Heart right ventricle (tissue), 16 donors: Measurements from ENCODE around the gene SLU7. TPM values are rescaled to one million over a fixed set of nuclear protein-coding genes. Genes with fewer than 3 reads are reported as not detected.

Experiments
- ATAC-seq, 8 donors: fragments of 200-7000 bp; cut with Tn5 transposase; one replicate each; pipeline ENCODE4 v1.9.1; 2020; ENCODE audit warnings: mild to moderate bottlenecking in 8 of 8, moderate library complexity in 8 of 8, moderate number of reproducible peaks in 1 of 8
- DNase-seq, 2 donors: peaks; one replicate each; pipeline ENCODE4 v3.0.0-alpha.2; 2020
- H3K27ac ChIP-seq, 10 donors: fragments of 200-600 bp; sonication (generic) in 2 of 10; one replicate each; pipeline versions ENCODE4 v1.5.0 to v1.8.0; 2020 to 2022; ENCODE audit warnings: mild to moderate bottlenecking in 3 of 10
- H3K27me3 ChIP-seq, 7 donors: fragments of 200-600 bp; one replicate each; pipeline ENCODE4 v1.8.0; 2021 to 2022; ENCODE audit warnings: mild to moderate bottlenecking in 2 of 7
- H3K36me3 ChIP-seq, 9 donors: fragments of 200-600 bp; sonication (generic) in 1 of 9; one replicate each; pipeline versions ENCODE4 v1.5.0 to v1.8.0; 2020 to 2022; ENCODE audit warnings: mild to moderate bottlenecking in 2 of 9
- H3K4me1 ChIP-seq, 9 donors: fragments of 200-600 bp; sonication (generic) in 1 of 9; one replicate each; pipeline versions ENCODE4 v1.5.0 to v1.8.0; 2020 to 2022; ENCODE audit warnings: mild to moderate bottlenecking in 4 of 9
- H3K4me3 ChIP-seq, 10 donors: fragments of 200-600 bp; sonication (generic) in 2 of 10; one replicate each; pipeline versions ENCODE4 v1.5.0 to v1.8.0; 2020 to 2022; ENCODE audit warnings: mild to moderate bottlenecking in 7 of 10, moderate library complexity in 2 of 10
- H3K9me3 ChIP-seq, 11 donors: fragments of 200-600 bp in 10 of 11; sonication (generic) in 2 of 11; one replicate each; pipeline versions ENCODE4 v1.5.0 to v1.8.0; 2013 to 2022; ENCODE audit warnings: mild to moderate bottlenecking in 2 of 11, control low read depth in 1 of 11, moderate library complexity in 1 of 11
- WGBS, 2 donors: extraction: QIAGEN DNeasy Blood & Tissue Kit; methylation state at CpG; one replicate each; pipeline ENCODE4 v1.1.7; 2013; ENCODE audit warnings: inconsistent platforms in 1 of 2; 5-methylcytosine and 5-hydroxymethylcytosine counted together
- intact Hi-C, 10 donors: fragments of 100-400 bp; cut with DNase I; formaldehyde crosslinking; loops; one replicate each; pipeline versions ENCODE4 v1.11.1 to v1.14.2; 2022
- polyA plus RNA-seq, 2 donors: library from polyadenylated mRNA; stranded (reverse); fragments of 200-250 nt; gene quantifications; one replicate each; pipeline ENCODE4 v1.2.3, GENCODE V29; 2013
- total RNA-seq, 10 donors: library from RNA; stranded (reverse); fragmentation: NEBNext Ultra II Directional in 3 of 10; extraction: Animal tissue kit (Norgen Biotek cat#: 25700) in 3 of 10; gene quantifications; one replicate each; pipeline versions ENCODE4 v1.2.1 to v1.2.4, GENCODE V29; 2021 to 2023
- TF ChIP-seq, protein P1 (sequence below), 9 donors: fragments of 200-600 bp; sonication (generic) in 2 of 9; IDR thresholded peaks; one replicate each; pipeline versions ENCODE4 v1.5.0 to v1.8.0; 2021 to 2022; ENCODE audit warnings: antibody characterized with exemption in 9 of 9, mild to moderate bottlenecking in 5 of 9, moderate library complexity in 1 of 9
- donor health status: Arrhythmogenic right ventricular cardiomyopathy.
- donor health status: ischemic (EF 13 %, LVEDD 7.1; RV severe dilation, severe dysfunction).
- donor health status: healthy with polysubstance abuse.
- donor health status: DM: no; HTN: yes; CAD: no.
- donor health status: DM: no; HTN: no; CAD: no.
- donor health status: ischemic (EF 25% LVEDD 6.9; RV normal size, moderate dysfunction).
- donor health status: ischemic (EF 25% LVEDD 5.7; RV mildly dilated, moderate dysfunction).
- donor health status: healthy.
- donor health status: DM: yes; HTN: yes; CAD: no.
- donor health status: Ischemic cardiomyopathy.
- donor health status: ischemic (EF 35%, LVEDD 5.7; RV mildly dilated, moderate dysfunction).
- donor health status: nonischemic (EF 11% LVEDD 7.7; RV severe dilation, severe dysfunction).
- donor health status: DM: yes; HTN: yes; CAD: no.
- donor health status: PGD.
- donor health status: ischemic (EF 29% LVEDD 5.4; RV normal size, mild dysfunction).
- donor health status: nonischemic (EF 23%, LVEDD 6.1; RV moderate dilation, normal function).

SLU7 gene
- total and polyA plus RNA-seq, 12 donors, result 19.2 to 62.4 (median 40.6) TPM

DNA sequence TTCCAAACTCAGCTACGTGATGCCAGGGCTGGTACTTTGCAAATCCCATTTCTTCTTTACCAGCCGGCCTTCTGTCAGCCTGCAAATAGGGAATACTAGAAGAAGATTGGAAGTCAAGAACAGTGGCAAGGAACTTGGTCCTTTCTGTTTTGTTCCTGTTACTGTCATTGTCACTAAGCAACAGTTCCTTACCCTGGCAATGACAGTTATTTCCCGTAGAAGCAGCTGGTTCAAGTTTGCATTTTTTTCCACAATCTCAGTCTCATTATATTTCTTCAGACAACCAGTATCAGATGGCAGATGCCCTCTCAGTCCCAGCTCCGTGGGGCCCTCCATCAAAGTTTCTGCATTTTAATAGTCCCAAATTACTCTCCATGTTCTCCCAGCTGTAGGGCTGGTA is 39.4 kb downstream of the SLU7 start:
- peaks cover 0 to 10% (median 0%) of the 10 kb centered on the region in 7 donors for H3K27me3 ChIP-seq
- intact Hi-C loops, result no loop called here
- no peak overlapping the region for H3K27ac ChIP-seq
- H3K9me3 ChIP-seq, result no peaks in the 10 kb centered on the region
- 43 to 54% methylated on average over 4 of the region's 4 CpGs for WGBS, 2 donors
- H3K36me3 ChIP-seq, result no peaks in the 10 kb centered on the region
- DNase-seq, result no peak
- H3K4me1 ChIP-seq, result peaks cover 0 to 5% (median 0%) of the 10 kb centered on the region in 9 donors
- ATAC-seq, result peak in 7 of 8 donors; percentile 23 to 52 (median 30)
- TF ChIP-seq, protein P1, sequence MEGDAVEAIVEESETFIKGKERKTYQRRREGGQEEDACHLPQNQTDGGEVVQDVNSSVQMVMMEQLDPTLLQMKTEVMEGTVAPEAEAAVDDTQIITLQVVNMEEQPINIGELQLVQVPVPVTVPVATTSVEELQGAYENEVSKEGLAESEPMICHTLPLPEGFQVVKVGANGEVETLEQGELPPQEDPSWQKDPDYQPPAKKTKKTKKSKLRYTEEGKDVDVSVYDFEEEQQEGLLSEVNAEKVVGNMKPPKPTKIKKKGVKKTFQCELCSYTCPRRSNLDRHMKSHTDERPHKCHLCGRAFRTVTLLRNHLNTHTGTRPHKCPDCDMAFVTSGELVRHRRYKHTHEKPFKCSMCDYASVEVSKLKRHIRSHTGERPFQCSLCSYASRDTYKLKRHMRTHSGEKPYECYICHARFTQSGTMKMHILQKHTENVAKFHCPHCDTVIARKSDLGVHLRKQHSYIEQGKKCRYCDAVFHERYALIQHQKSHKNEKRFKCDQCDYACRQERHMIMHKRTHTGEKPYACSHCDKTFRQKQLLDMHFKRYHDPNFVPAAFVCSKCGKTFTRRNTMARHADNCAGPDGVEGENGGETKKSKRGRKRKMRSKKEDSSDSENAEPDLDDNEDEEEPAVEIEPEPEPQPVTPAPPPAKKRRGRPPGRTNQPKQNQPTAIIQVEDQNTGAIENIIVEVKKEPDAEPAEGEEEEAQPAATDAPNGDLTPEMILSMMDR (IDR thresholded peaks at IDR 0.05), result no peak
- H3K4me3 ChIP-seq, result no peak overlapping the region

DNA sequence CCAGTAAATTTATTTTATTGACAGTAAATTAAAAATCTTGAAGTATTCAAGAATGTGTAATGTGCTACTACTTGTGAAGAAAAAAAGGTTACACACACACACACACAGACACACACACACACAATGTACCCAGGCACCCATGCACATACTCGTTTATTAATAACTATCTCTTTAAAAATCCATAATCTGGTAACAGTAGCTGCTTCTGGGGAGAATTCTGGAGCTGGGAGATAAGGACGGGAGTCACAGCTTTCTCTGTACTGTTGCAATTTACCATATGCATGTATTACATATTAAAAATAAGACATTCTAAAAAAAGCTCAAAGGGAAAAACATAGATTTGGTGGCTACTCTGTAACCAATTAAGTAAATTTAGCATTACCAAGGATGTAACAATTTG is 40.6 kb downstream of the SLU7 start:
- intact Hi-C loops, result no loop called here
- Histone ChIP-seq H3K4me1 (peaks cover 0 to 5% (median 0%) of the 10 kb centered on the region in 9 donors), H3K9me3 (no peaks in the 10 kb centered on the region), H3K36me3 (no peaks in the 10 kb centered on the region), H3K4me3 (no peak overlapping the region), H3K27me3 (peaks cover 0 to 15% (median 0%) of the 10 kb centered on the region in 7 donors), H3K27ac (no peak overlapping the region)
- DNase-seq (no peak), ATAC-seq (no peak)
- TF ChIP-seq, protein P1 (IDR thresholded peaks at IDR 0.05), result no peak
- 67 to 72% methylated on average over 2 of the region's 2 CpGs for WGBS, 2 donors

DNA sequence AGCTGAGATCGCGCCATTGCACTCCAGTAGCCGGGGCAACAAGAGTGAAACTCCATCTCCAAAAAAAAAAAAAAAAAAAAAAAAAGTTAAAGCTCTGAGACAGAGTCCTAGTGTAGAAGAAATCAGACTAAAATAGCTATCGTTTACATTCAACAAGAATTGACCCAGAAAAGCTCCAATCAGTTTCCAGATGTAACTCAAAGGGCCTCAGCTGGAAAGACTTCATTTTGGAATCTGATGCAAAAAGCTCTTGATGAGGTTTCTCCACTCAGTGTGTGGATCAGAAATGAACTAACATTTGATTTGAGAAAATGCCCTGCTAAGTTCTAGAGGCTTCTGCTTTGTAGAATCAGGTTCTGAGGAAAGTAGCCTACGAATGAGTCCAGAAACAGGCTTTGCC is 41.2 kb downstream of the SLU7 start:
- ATAC-seq (no peak), DNase-seq (no peak)
- Histone ChIP-seq H3K9me3 (no peaks in the 10 kb centered on the region), H3K27ac (no peak overlapping the region), H3K36me3 (no peaks in the 10 kb centered on the region), H3K4me3 (no peak overlapping the region), H3K27me3 (peaks cover 0 to 19% (median 0%) of the 10 kb centered on the region in 7 donors), H3K4me1 (peaks cover 0 to 5% (median 0%) of the 10 kb centered on the region in 9 donors)
- intact Hi-C loops, result no loop called here
- 90% methylated on average over 5 of the region's 5 CpGs for WGBS, 2 donors
- TF ChIP-seq, protein P1 (IDR thresholded peaks at IDR 0.05), result no peak

DNA sequence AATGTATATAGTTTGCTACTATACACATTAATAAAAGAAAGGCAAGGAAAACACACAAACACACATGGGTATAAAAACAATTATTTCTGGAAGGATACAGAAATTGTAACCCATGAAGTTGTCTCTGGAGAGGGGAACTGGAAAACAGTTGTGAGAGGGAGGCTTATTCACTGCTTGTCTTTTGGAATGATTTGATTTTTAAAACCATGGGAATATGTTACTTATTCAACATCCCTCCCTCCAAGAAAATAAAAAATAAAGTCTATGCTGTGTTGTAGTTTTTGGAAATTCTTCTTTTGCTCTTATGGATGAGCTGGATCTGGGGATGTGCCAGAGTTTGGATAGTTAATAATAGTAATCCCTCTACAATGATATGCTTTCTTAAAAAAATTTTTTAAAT is 42.5 kb downstream of the SLU7 start:
- no peak overlapping the region for H3K4me3 ChIP-seq
- H3K36me3 ChIP-seq, result no peaks in the 10 kb centered on the region
- no peak overlapping the region for H3K27ac ChIP-seq
- intact Hi-C loops, result no loop called here
- DNase-seq (no peak), ATAC-seq (no peak)
- H3K27me3 ChIP-seq, result peaks cover 0 to 30% (median 0%) of the 10 kb centered on the region in 7 donors
- TF ChIP-seq, protein P1 (IDR thresholded peaks at IDR 0.05), result no peak
- H3K9me3 ChIP-seq, result no peaks in the 10 kb centered on the region
- peaks cover 0 to 5% (median 0%) of the 10 kb centered on the region in 9 donors for H3K4me1 ChIP-seq
